Kidney epithelial cell (primary cell): ENCODE results near the gene ATP6V1F. TPM values are rescaled to one million over a fixed set of nuclear protein-coding genes. Genes with fewer than 3 reads are reported as not detected.

Experiments used
- DNase-seq: peaks from one replicate; pipeline ENCODE4 v3.0.0-alpha.2; 2010; ENCODE audit warnings: low read depth
- H3K27me3 ChIP-seq: 2 replicates; pipeline ENCODE4 v1.6.0; 2011; ENCODE audit warnings: low read length; ENCODE audit not compliant: control insufficient read depth, insufficient read depth
- H3K36me3 ChIP-seq: 2 replicates; pipeline ENCODE4 v1.5.1; 2011; ENCODE audit warnings: low read length; ENCODE audit not compliant: control insufficient read depth, insufficient read depth
- H3K4me3 ChIP-seq: 2 replicates; pipeline ENCODE4 v1.5.1; 2011; ENCODE audit warnings: low read depth, mild to moderate bottlenecking, control low read depth, low read length
- total RNA-seq: library from RNA; depleted of rRNA; stranded (reverse); fragments of >200 nt; gene quantifications from 2 replicates; pipeline ENCODE4 v1.2.3, GENCODE V29; 2015
- TF ChIP-seq, protein P1 (sequence below): IDR thresholded peaks from 2 replicates; pipeline ENCODE4 v1.5.1; 2011; ENCODE audit warnings: mild to moderate bottlenecking, moderate library complexity, low read length, control low read depth, inconsistent platforms; ENCODE audit not compliant: insufficient read depth, poor library complexity, severe bottlenecking

ATP6V1F gene
- total RNA-seq, 1 donor from 2014 or later = 225 TPM

DNA sequence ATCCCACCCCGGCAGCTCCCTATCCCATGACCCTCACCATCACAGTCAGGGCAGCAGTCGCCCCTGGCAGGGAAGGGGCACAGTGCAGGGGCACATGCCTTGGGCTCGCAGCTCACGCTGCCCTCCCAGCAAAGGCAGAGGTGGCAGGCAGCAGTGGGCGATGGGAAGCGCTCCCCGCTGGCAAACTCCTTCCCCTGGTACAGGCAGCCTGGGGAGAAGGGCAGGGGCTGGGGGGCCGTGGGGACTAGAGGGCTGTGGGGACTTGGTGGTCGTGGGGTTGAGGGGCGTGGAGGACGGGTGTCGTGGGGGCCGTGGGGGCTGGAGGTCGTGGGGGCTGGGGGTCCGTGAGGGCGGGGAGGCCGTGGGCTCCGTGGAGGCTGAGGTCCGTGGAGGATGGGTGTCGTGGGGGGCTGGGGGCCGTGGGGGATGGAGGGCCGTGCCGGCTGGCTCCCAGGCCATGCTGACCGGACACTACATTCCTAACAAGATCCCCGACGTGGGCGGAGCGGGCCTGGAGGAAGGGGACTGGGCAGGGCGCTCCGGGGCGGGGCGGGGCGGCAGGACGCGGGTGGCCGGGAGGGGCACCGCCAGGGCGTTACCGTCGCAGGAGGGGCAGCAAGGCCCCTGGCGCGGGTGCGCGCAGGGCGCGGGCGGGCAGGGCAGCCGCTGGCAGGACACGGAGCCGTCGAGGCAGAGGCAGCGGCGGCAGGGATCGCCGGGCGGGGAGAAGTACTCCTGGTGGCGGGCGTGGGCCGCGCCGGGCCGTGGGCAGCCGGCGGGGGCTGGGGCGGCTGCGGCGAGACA, 27.9 kb downstream of the ATP6V1F start:
- Histone ChIP-seq H3K27me3 (peaks cover 13% of the 10 kb centered on the region), H3K36me3 (no peaks in the 10 kb centered on the region), H3K4me3 (no peak overlapping the region)
- no peak for DNase-seq
- TF ChIP-seq, protein P1, sequence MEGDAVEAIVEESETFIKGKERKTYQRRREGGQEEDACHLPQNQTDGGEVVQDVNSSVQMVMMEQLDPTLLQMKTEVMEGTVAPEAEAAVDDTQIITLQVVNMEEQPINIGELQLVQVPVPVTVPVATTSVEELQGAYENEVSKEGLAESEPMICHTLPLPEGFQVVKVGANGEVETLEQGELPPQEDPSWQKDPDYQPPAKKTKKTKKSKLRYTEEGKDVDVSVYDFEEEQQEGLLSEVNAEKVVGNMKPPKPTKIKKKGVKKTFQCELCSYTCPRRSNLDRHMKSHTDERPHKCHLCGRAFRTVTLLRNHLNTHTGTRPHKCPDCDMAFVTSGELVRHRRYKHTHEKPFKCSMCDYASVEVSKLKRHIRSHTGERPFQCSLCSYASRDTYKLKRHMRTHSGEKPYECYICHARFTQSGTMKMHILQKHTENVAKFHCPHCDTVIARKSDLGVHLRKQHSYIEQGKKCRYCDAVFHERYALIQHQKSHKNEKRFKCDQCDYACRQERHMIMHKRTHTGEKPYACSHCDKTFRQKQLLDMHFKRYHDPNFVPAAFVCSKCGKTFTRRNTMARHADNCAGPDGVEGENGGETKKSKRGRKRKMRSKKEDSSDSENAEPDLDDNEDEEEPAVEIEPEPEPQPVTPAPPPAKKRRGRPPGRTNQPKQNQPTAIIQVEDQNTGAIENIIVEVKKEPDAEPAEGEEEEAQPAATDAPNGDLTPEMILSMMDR = no peak

DNA sequence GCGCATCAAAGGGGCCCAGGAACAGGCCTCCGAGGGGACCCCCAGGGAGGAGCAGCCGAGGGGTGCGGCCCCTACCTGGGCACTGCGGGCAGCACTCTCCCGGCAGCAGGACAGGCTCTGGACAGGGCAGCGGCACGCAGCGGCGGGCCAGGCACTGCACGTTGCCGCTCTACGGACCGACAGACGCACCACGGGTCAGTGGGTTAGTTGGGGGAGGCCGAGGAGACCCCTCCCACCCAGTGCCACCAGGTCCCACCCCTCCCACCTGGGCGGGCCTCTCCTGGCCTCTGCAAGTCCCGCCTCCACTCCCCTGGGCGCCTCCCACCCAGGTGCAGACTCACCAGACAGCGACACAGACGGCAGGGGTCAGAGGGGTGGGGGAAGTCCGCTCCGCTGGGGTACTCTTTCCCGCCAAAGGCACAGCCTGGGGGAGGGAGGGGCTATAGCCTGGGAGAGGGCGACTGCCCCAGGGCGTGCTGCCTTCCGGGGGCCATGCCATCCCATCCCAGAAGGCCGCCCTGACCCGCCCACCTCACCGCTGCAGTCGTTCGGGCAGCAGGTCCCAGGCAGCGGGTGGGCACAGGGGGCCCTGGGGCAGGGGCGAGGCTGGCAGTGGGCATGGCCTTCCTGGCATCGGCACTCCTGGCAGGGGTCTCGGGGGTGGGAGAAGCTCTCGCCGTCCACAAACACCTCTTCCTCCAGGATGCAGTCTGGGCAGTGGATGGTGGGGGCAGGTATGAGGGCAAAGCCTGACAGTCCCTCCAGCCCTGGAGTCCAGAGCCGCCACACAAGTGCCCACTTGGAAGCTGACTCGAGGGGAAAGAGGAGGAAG, 28.7 kb downstream of the ATP6V1F start:
- peaks cover 13% of the 10 kb centered on the region for H3K27me3 ChIP-seq
- DNase-seq = no peak
- no peaks in the 10 kb centered on the region for H3K36me3 ChIP-seq
- TF ChIP-seq, protein P1 = peak; percentile 2
- no peak overlapping the region for H3K4me3 ChIP-seq

DNA sequence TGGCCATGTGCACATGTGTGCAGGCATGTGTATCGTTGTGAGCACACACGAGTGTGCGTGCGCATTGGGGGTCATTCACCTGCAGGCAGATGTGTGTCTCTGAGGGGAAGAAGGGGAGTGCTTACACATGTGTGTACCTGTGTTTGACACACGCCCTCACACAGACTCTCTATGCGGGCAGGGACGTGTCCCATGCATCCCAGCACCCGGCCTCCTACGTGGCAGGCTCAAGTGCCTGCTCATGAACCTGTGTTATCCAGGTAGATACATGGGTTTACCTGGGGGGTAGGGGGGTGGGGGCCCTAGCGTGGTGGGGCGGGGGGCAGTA, 29.2 kb downstream of the ATP6V1F start:
- Histone ChIP-seq H3K4me3 (no peak overlapping the region), H3K36me3 (no peaks in the 10 kb centered on the region)

DNA sequence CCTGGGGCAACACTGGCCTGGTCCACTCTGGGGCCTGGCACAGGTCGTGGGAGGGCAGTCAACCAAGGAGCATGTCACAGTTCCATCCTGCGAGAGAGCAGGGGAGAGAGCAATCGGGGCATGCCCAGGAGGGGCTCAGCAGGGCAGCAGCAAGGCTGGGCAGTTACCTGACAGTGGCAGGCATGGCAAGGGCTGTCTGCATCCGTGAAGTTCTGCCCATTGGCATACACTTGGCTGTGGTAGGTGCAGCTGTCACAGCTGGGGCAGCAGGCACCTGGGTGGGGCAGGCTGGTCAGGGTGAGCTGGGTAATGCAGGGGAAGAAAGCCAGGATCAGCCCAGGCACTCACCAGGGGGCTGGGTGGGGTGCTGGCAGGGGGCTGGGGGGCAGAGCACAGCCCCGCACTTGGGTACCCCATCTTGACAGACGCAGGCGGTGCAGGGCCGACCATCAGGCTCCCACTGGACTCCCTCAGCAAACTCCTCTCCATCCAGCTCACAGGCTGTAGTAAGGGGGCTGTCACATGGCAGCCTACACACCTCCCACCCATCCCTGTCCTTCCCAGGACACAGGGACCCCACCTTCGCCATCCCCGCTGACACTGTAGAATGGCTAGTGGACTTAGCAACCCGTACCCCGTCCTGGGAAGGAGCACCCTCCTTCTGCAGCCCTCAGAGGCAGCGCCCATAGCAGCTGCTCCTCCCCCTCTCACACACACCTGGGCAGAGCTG, 30.0 kb downstream of the ATP6V1F start:
- Histone ChIP-seq H3K4me3 (no peak overlapping the region), H3K36me3 (no peaks in the 10 kb centered on the region), H3K27me3 (peaks cover 13% of the 10 kb centered on the region)
- no peak for DNase-seq
- TF ChIP-seq, protein P1 = no peak

More for the DNA sequence above, 29.2 kb downstream of the ATP6V1F start:
- TF ChIP-seq, protein P1 = no peak
- peaks cover 13% of the 10 kb centered on the region for H3K27me3 ChIP-seq
- DNase-seq = no peak

DNA sequence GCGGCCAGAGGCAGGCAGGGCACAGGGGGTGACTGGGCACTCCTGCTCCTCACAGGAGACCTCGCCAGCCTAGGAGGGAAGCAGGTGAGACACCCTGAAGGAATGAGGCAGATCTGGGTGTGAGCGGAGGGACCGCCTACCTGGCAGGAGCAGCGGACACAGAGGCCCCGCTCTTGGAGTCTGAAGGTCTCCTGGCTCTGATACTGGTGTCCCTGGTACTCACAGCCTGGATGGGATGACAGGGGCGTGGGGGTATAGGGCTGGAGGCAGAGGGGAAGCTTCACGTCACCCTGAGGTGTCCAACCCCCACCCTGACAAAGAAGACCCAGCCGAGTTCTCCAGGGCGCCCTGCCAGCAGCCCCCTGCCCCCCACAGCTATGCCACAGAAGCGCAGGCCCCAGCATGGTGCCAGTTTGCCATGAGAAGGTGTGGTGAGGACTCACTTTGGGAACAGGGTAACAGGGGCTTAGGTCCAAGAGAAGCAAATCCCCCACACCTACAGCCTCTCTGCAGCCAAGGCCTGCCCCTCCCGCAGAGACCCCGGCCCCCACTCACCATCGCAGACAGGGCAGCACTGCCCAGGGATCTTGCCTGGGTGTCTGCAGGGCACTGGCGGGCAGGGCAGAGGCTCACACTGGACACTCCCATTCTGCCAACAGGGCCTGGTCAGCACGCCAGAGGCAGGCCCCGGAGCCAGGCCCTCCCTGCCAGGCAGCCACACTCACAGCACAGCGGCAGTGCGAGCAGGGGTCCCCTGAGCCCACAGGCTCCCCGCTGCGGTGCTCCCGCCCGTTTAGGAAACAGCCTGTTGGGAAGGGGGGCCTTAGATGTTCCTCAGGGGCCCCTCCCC, 30.8 kb downstream of the ATP6V1F start:
- H3K36me3 ChIP-seq = no peaks in the 10 kb centered on the region
- H3K4me3 ChIP-seq = no peak overlapping the region
- no peak for DNase-seq
- TF ChIP-seq, protein P1 = no peak
- H3K27me3 ChIP-seq = peaks cover 13% of the 10 kb centered on the region
